Measurements from ENCODE around the gene ELAVL2. TPM values are rescaled to one million over a fixed set of nuclear protein-coding genes. Genes with fewer than 3 reads are reported as not detected.

The ELAVL2 gene
- total and polyA plus RNA-seq, 9 of the 15 experiments (the other 6 are each of a cell fraction or from before 2014, with no cell fraction given), result not detected

DNA sequence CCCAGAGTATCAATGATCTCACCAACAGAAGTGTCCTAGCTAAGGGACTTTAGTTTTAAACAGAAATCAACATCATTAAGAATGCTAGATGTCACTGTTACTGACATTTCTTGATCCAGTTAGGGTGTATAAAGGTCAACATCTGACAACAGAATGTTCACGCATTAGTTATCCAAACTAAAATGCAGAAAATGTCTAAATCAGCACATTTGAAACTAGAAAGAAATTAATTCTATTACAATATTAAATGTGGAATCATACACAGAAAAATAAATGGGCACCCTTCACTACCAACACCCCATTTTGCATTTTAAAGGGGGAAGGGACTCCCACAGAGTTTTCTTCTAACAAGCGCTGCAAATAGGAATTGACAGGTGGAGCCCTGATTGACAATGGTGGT lies 24.5 kb downstream of the ELAVL2 start:
- no peak overlapping the region for H3K9ac ChIP-seq (ENCODE audit: insufficient read depth in 1 of 2, low read depth in 2 of 2, low read length in 2 of 2)
- in situ Hi-C loops (cut with MboI), result no loop called here
- intact Hi-C loops (cut with micrococcal nuclease), result no loop called here
- no peaks in the 10 kb centered on the region for H3K79me2 ChIP-seq (ENCODE audit: control insufficient read depth, insufficient read depth, low read length)
- H3K9me3 ChIP-seq (replicated peaks; ENCODE audit: control insufficient read depth, insufficient read depth, low read depth, low read length), result no peaks in the 10 kb centered on the region
- H4K20me1 ChIP-seq (replicated peaks; ENCODE audit: control insufficient read depth, insufficient read depth, low read length), result no peaks in the 10 kb centered on the region
- H2AFZ ChIP-seq (ENCODE audit: low read depth, low read length), result no peak overlapping the region
- POLR2A ChIA-PET, result no interaction called here
- ATAC-seq, result no peak
- H3K4me2 ChIP-seq (ENCODE audit: insufficient read depth, low read length), result no peak overlapping the region
- FAIRE-seq, result no peak
- H3K4me3 ChIP-seq, result no peak overlapping the region
- CTCF ChIA-PET (ENCODE audit: low intra/inter-chr PET ratio), result no interaction called here
- no peaks in the 10 kb centered on the region for H3K4me1 ChIP-seq (replicated peaks in 1 of 2; ENCODE audit: control insufficient read depth in 2 of 2, insufficient read depth in 2 of 2, low read length in 2 of 2)
- no TSS peak for BruUV-seq (replicated peaks)
- no peak overlapping the region for H3K27ac ChIP-seq (ENCODE audit: extremely low read depth, low read depth, low read length)
- DNase-seq (ENCODE audit: extremely low read depth in 1 of 4, low spot score in 3 of 4), result no peak
- H3K27me3 ChIP-seq (ENCODE audit: control insufficient read depth in 2 of 2, insufficient read depth in 2 of 2, low read length in 2 of 2), result no peaks in the 10 kb centered on the region
- H3K9me1 ChIP-seq (ENCODE audit: control insufficient read depth, insufficient read depth, low read length), result no peaks in the 10 kb centered on the region
- no peaks in the 10 kb centered on the region for H3K36me3 ChIP-seq (ENCODE audit: control insufficient read depth, insufficient read depth, low read length)
- WGBS (ENCODE audit: insufficient coverage, low coverage, missing lambda C conversion rate), result no CpG with 5 or more reads among the region's 2 CpGs
- TF ChIP-seq, protein P1, sequence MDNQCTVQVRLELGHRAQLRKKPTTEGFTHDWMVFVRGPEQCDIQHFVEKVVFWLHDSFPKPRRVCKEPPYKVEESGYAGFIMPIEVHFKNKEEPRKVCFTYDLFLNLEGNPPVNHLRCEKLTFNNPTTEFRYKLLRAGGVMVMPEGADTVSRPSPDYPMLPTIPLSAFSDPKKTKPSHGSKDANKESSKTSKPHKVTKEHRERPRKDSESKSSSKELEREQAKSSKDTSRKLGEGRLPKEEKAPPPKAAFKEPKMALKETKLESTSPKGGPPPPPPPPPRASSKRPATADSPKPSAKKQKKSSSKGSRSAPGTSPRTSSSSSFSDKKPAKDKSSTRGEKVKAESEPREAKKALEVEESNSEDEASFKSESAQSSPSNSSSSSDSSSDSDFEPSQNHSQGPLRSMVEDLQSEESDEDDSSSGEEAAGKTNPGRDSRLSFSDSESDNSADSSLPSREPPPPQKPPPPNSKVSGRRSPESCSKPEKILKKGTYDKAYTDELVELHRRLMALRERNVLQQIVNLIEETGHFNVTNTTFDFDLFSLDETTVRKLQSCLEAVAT (IDR thresholded peaks at IDR 0.05), result no peak
- TF ChIP-seq, protein P2, sequence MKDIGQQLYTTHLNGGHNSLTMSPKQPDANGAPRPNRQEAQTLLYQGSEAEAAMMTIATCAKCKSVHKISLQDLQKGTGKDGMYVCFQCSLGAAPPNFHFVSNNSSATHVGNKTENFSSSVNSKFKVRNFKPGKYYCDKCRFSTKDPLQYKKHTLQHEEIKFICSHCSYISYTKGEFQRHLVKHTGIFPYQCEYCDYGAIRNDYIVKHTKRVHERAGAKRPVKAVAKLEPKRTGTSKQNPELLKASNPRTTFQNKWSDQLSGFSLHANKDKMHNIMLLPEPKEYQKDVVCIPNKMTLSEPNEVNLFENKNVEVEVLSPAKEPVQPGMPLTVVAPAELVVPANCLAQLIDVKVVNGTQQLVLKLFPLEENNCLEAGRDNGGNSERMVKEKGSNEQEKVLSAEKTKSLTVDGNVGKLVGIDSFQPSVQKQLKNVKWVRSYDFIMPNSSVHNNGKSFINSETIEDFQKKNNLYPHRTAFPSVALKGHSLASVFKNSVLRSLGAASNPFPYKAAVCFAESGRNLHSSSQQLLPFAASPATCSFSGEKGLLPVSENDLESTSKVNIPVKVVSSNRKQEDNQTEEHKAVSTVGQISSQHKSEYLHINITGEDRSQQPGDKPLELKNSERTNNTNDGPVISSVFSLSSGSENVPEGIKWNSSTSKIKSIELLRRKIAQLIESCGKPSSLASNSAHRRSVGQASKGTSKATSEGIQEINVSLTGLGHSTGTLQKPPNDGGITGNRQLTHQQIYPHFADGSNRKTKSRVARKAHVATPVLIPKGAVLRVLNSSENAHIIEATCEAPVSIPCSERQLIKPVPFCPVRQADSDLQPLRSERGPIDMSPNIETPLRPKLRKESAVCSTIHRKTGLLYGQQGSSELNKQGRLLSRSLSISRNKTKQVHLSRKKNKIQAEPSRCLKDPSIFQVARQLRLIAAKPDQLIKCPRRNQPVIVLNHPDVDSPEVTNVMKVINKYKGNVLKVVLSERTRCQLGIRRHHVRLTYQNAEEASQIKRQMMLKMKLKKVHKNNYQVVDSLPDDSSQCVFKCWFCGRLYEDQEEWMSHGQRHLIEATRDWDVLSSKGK (CRISPR knock-in tag; IDR thresholded peaks at IDR 0.05), result no peak
- TF ChIP-seq, protein P3, sequence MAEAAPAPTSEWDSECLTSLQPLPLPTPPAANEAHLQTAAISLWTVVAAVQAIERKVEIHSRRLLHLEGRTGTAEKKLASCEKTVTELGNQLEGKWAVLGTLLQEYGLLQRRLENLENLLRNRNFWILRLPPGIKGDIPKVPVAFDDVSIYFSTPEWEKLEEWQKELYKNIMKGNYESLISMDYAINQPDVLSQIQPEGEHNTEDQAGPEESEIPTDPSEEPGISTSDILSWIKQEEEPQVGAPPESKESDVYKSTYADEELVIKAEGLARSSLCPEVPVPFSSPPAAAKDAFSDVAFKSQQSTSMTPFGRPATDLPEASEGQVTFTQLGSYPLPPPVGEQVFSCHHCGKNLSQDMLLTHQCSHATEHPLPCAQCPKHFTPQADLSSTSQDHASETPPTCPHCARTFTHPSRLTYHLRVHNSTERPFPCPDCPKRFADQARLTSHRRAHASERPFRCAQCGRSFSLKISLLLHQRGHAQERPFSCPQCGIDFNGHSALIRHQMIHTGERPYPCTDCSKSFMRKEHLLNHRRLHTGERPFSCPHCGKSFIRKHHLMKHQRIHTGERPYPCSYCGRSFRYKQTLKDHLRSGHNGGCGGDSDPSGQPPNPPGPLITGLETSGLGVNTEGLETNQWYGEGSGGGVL (CRISPR knock-in tag; IDR thresholded peaks at IDR 0.05), result no peak
- TF ChIP-seq TGIF2 (CRISPR knock-in tag; IDR thresholded peaks at IDR 0.05) (no peak), ILF3 (IDR thresholded peaks at IDR 0.05; ENCODE audit: borderline replicate concordance) (no peak), ARID1B (IDR thresholded peaks at IDR 0.05) (no peak), IFI16 (CRISPR knock-in tag; IDR thresholded peaks at IDR 0.05) (no peak), SP1 (CRISPR knock-in tag; IDR thresholded peaks at IDR 0.05) (no peak), ETV6 (IDR thresholded peaks at IDR 0.05; ENCODE audit: borderline replicate concordance in 1 of 2, low read depth in 2 of 2, low read length in 1 of 2) (no peak), ETV6 (CRISPR knock-in tag; IDR thresholded peaks at IDR 0.05; ENCODE audit: borderline replicate concordance) (no peak), POLR3A (IDR thresholded peaks at IDR 0.05; ENCODE audit: borderline replicate concordance, extremely low read depth, insufficient read depth, insufficient read length) (no peak), ZNF583 (CRISPR knock-in tag; IDR thresholded peaks at IDR 0.05) (no peak), U2AF2 (optimal IDR thresholded peaks at IDR 0.05; ENCODE audit: low read depth, low read length) (no peak), POLR2B (IDR thresholded peaks at IDR 0.05; ENCODE audit: low read depth, partially characterized antibody) (no peak), SMAD2 (IDR thresholded peaks at IDR 0.05; ENCODE audit: low read depth, low read length) (no peak)
- TF ChIP-seq, protein P4, sequence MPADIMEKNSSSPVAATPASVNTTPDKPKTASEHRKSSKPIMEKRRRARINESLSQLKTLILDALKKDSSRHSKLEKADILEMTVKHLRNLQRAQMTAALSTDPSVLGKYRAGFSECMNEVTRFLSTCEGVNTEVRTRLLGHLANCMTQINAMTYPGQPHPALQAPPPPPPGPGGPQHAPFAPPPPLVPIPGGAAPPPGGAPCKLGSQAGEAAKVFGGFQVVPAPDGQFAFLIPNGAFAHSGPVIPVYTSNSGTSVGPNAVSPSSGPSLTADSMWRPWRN (IDR thresholded peaks at IDR 0.05; ENCODE audit: low read depth), result no peak
